GM19239 (cell line): Measurements from ENCODE around the gene ZSWIM4.

Source experiments
- DNase-seq: peaks from one replicate; pipeline ENCODE4 v3.0.0; 2011; ENCODE audit warnings: low spot score; ENCODE audit not compliant: insufficient read length
- FAIRE-seq: peaks from 2 replicates; lab custom pipeline; 2011; peaks lifted over from hg19 to GRCh38; lab: Jason Lieb, UNC

The ZSWIM4 gene

DNA sequence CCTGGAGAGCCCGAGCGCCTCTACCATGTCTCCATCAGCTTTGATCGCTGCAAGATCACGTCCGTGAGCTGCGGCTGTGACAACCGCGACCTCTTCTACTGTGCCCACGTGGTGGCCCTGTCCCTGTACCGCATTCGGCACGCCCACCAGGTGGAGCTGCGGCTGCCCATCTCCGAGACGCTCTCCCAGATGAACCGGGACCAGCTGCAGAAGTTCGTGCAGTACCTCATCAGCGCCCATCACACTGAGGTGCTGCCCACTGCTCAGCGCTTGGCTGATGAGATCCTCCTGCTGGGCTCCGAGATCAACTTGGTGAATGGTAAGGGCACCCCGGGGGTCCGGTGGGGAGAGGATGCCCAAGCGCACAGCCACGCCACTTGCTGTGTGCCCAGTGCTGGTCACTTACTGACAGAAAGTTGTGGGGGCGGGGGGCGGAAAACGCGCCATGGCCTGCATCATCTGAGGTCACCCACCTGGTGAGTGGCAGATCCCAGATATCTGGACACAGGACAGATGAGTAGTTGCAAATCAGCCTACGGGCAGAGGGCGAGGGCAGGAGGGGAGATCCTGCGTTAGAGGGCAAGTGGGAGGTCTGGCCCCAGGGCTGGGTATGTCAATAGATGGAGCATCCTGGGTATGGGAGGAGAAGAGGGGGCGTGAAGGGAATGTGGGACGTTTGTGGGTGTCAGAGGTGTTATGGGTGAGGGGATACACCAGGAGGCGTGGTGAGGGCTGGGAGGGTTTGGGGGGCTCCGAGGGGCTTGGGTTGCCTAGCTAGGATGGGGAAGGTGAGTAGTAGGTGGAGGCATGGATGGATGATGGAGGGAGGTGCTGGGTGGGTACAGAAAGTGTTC is 9.8 kb downstream of the ZSWIM4 start:
- DNase-seq (no peak), FAIRE-seq (no peak)

DNA sequence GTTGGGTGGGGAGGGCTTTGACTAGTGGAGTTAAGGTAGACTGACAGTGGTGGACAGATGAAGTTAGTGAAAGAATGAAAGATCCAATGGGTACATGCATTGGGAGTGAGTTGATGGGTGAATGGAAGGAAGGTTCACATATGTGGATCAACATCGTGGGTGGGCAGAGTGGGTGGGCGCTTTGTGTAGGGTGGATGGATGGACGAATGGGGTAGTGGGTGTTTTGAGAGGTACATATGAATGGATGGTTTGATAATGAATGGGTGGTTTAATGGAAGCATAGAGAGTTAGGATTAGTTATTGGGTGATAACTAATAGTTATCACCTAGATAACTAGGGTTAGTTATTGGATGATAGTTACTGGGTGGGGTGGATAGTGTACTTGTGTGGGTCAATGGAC is 11.5 kb downstream of the ZSWIM4 start:
- FAIRE-seq (no peak), DNase-seq (no peak)

DNA sequence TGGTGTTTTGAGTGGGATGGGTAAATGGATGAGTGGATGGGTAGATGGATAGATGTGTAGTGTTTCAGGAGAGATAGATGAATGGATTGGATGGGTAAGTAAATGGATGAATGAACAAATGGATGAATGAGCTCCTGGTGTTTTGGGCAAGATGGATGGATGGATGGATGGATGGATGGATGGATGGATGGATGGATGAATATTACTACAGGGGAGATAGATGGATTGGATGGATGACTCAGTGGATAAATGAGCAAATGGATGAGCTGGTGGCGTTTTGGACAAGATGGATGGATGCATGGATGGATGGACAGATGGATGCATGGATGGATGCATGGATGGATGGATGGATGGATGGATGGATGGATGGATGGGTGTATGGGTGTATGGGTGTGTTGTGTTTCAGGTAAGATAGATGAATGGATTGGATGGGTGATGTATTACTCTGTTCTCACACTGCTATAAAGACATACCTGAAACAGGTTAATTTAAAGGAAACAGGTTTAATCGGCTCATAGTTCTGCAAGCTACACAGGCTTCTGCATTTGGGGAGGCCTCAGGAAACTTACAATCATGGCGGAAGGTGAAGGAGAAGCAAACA is 12.3 kb downstream of the ZSWIM4 start:
- FAIRE-seq, result no peak

DNA sequence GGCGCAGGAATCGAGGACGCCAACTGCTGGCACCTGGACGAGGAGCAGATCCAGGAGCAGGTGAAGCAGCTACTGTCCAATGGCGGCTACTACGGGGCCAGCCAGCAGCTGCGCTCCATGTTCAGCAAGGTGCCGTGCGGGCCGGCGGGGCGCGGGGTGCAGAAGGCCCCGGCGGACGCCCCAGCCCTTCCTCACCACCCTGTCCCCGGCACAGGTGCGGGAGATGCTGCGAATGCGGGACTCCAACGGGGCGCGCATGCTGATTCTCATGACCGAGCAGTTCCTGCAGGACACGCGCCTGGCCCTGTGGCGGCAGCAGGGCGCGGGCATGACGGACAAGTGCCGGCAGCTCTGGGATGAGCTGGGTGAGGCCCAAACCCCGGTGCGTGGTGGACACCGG is 13.6 kb downstream of the ZSWIM4 start:
- no peak for FAIRE-seq
- no peak for DNase-seq

More for the DNA sequence above, 12.3 kb downstream of the ZSWIM4 start:
- no peak for DNase-seq

DNA sequence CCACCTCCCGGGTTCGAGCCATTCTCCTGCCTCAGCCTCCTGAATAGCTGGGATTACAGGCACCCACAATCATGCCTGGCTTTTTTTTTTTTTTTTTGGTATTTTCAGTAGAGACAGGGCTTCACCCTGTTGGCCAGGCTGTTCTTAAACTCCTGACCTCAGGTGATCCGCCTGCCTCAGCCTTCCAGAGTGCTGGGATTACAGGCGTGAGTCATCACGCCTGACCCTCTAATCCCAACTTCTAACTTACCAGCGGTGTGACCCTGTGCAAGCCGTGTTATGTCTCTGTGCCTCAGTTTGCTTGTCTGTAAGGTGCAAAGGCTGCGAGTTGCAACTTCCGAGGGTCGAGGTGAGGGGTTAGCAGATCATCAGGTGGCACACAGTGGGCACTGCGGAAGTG is 17.3 kb downstream of the ZSWIM4 start:
- DNase-seq (no peak), FAIRE-seq (no peak)

DNA sequence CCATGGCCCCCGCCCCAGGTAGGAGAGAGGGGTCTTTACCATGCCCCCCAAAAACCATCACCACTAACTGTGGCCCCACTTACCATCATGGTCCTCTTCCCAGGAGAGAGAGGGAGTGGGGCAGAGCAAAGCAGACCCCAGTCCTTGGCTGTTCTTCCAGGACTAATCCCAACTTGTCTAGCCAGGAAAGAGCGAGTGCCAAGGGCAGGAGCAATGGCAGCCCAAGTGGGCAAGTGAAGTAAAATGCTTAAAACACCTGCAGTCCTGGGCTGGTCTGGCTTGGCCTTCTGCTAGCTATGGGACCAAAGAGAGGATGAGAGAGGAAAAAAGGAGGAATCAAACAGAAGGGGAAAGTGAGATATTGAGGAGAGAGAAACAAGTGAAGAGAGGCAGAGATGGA is 17.9 kb downstream of the ZSWIM4 start:
- DNase-seq, result no peak
- no peak for FAIRE-seq

DNA sequence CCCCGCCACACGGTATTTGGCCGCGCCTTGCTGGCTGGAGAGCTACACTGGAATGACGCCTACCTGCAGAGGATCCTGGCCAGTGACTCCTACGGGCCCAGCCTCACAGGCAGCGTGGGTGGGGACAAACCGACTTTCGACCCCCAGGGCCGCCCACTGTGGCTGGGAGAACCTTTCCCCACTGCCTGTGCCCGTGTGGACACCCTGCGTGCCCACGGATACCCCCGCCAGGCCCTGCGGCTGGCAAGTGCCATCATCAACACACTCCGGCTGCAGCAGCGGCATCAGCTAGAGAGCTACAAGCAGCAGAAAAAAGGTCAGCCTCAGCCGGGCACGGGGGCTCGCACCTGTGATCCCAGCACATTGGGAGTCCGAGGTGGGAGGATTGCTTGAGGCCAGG is 19.3 kb downstream of the ZSWIM4 start:
- FAIRE-seq, result no peak

DNA sequence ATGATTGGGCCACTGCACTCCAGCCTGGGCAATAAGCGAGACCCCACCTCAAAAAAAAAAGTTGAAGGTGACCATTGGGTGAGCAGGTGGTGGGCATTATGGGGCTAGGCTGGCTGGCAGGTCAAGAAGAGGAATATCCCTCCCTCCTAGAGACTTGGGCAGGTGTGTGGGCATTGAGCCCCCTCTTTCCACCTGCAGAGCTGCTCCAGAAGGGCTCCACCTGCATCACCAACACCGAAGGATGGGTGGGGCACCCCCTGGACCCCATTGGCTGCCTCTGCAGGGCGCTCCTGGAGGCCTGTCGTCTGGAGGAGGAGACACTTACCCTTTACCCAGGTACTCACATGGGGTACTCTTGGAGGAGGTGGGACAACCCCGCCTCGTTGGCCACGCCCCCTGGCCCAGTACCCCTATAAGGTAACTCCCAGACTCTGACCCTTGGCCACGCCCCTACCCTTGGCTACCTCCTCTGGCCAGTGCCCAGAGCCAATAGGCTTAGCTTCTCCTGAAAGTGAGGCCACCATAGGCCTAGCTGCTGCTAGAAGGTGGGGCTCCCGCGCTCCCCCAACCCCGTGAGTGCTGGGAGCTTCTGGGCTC is 21.9 kb downstream of the ZSWIM4 start:
- FAIRE-seq (peak; percentile 40), DNase-seq (peak; percentile 58)

More for the DNA sequence above, 19.3 kb downstream of the ZSWIM4 start:
- no peak for DNase-seq

DNA sequence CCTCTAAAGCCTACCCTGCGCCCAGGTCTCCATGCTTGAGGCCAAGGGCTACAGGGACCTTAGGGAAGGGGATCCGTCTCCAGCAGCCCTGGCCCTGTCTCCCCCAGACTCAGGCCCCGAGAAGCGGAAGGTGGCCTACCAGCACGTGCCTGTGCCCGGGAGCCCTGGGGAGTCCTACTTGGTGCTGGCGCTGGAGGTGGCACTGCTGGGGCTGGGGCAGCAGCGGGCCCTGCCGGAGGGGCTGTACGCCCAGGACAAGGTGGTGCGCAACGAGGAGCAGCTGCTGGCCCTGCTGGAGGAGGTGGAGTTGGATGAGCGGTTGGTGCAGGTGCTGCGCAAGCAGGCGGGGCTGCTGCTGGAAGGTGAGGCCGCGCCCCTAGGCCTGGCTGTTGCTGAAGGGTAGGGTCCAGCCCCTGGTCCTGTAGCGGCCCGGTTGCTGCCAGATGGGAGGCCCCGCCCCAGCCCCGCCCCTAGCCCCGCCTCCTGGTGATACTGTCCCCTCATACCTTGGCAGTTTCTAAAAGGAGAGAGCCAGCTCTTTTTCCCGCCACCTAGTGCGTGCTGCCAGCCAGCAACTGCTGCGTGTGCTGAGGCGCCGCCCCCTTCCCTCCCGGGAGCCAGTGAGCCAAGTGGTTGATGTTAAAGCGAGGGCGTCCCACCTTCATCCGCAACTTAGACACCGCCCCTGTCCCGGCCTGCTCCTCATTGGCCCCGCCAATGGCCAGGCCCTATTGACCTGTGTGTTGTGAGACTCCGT is 22.6 kb downstream of the ZSWIM4 start:
- peak; percentile 64 for DNase-seq
- peak; percentile 28 for FAIRE-seq

DNA sequence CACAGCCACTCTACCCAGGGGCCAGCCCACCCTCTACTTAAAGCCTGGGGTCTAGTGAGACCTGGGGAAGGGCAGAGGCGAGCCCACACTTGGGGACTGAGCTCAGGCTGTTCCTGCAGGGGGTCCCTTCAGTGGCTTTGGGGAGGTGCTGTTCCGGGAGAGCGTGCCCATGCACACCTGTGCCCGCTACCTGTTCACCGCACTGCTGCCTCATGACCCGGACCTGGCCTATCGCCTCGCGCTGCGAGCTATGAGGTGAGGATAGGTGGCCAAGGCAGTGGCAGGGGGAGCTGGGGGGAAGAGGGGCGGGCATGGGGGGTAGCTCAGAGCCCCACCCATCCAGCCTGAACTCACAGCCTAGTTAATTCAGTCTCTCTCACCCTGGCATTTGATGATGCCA is 24.0 kb downstream of the ZSWIM4 start:
- DNase-seq (no peak), FAIRE-seq (no peak)

DNA sequence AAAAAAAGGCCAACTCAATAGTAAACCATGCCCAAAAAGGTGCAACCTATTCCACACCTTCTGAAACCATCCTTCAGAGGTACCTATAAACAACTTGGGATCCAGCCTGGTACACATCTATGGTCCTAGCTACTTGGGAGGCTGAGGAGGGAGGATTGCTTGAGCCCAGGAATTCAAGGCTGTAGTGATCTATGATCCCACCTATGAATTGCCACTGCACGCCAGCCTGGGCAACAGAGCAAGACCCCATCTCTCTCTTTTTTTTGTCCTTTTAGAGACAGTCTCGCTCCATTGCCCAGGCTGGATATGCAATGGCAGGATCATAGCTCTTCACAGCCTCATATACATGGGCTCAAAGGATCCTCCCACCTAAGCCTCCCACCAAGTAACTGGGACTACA is 26.0 kb downstream of the ZSWIM4 start:
- DNase-seq (no peak), FAIRE-seq (no peak)

DNA sequence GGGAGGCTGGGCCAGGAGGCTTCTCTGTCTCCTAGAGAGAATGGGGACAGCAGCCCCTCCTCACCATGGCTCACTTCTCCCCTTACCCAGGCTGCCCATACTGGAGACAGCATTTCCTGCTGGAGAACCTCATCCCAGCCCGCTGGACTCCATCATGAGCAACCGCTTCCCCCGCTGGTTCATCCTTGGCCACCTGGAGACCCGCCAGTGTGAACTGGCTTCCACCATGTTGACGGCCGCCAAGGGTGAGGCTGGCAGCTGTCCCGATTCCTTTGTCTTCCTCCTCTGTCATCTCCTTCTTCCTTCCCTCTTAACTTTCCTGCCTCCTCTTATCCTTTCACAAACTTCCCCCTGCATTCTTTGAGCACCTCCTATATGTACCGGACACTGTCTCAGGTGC is 28.0 kb downstream of the ZSWIM4 start:
- no peak for DNase-seq
- no peak for FAIRE-seq

DNA sequence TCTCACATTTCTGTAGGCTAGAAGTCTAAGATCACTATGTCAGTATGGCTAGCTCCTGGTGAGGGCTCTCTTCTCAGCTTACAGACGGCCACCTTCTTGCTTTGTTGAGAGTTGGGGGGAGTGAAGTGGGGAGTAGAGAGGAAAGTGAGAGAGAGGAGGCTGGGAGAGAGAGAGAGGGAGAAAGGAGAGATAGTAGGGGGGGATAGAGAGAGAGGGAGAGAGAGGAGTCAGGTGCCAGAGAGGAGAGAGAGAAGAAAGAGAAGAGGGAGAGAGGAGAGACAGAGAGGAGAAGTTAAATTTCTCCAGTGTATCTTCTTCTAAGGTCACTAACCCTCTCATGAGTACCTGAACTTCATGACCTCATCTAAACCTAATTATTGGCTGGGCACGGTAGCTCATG is 28.7 kb downstream of the ZSWIM4 start:
- no peak for FAIRE-seq
- DNase-seq, result no peak

DNA sequence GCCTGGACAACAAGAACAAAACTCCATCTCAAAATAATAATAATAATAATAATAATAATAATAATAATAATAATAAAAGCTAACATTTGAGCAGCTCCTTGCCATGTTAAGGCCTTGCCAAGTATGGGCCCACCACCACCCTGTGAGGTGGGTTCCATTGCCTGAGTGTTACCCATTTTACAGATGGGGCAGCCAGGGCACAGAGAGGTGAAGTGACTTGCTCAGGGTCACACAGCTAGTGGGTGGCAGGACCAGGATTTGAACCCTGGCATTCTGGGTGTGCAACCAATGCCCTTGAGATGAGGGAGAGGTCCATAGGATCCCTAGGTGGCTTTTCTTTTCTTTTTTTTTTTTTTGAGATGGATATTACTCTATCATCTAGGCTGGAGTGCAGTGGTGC is 29.5 kb downstream of the ZSWIM4 start:
- no peak for DNase-seq
- FAIRE-seq, result no peak

DNA sequence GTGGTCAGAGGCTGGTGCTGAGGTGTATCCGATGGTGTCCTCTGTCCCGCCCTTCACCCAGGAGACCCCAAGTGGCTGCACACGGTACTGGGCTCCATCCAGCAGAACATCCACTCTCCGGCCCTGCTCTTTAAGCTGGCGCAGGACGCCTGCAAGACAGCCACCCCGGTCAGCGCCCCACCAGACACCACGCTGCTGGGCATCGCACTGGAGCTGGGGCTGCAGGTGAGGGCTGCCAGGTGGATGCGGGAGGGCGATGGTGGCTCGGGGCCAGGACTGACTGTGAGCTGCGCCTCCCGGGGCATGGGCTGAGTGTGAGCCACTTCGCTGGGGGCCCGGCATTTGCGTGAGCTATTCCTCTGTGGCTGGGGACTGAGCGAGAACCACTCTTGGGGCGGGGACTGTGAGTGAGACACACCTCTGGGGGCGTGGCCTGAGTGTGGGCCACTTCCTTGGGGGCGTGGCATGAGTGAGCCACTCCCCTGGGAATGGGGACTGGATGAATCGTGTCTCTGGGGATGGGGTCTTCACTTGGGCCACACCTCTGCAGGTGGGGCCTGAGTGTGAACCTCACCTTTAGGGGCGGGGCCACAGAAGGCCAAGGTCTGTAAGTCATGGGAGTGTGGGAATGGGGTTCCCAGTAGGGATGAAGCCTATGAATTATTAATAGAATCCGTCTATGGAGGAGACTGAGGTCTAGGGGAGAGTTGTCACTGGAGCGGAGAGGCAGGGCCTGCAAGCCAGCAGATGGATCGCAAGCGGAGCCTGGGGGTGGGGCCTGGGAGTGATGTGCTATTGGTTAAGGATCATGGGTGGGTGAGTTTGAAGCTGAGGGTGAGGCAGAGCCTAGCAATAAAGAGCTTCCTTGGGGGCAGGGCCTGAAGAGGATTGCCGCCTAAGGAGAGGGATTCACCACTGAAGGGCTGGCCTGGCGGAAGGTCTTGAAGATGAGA is 30.5 kb downstream of the ZSWIM4 start:
- no peak for FAIRE-seq
- DNase-seq, result no peak

DNA sequence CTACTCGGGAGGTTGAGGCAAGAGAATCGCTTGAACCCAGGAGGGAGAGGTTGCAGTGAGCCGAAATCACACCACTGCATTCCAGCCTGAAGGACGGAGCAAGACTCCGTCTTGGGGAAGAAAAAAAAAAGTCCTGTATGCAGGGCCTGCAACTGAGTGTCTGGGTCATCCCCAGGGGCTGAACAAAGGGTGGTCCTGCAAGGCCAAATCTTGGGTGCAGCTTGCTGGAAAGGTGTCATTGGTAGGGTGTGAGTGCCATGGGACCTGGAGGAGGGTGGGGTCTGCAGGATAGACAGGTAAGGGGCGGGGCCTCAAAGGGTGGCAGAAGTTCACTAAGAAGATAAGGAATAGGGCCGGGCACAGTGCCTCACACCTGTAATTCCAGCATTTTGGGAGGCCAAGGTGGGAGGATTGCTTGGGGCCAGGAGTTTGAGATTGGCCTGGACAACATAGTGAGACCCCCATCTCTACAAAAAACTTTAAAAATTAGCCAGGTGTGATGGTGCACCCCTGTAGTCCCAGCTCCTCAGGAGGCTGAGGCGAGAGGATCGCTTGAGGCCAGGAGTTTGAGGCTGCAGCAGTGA is 31.5 kb downstream of the ZSWIM4 start:
- FAIRE-seq, result no peak
- no peak for DNase-seq

DNA sequence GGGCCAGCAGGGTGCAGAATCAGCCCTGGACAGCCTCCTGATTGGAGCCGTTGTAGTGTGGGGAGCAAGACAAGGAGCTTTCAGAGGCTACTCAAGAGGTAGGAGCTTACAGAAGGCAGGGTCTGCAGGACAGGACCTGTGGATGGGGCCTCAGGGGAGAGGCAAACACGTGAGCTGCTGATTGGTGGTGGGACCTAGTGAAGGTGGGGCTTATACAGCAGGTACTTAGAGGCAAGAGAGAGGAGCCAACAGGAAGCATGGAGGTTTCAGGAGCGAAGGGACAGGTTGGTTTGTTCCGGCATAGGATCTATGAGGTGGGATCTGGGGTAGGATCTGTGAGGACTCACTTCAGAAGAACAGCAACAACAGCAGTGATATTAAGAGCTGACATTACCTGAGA is 32.4 kb downstream of the ZSWIM4 start:
- DNase-seq (no peak), FAIRE-seq (no peak)

DNA sequence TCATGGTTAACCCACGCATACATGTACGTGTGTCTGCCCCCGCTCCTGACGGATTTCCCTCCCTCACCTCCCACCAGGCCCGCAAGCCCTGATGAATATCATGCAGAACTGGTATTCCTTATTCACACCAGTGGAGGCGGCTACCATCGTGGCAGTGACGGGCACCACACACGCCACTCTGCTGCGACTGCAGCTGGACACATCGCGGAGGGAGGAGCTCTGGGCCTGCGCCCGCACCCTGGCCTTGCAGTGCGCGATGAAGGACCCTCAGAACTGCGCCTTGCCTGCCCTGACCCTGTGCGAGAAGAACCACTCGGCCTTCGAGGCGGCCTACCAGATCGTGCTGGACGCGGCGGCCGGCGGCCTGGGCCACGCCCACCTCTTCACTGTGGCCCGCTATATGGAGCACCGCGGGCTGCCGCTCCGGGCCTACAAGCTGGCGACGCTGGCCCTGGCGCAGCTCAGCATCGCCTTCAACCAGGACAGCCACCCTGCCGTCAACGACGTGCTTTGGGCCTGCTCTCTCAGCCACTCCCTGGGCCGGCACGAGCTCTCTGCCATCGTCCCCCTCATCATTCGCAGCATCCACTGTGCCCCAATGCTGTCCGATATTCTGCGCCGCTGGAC is 35.0 kb downstream of the ZSWIM4 start:
- DNase-seq (no peak), FAIRE-seq (no peak)
